A549 (cell line): ENCODE results near the gene PPP1R37. TPM values are rescaled to one million over a fixed set of nuclear protein-coding genes. Genes with fewer than 3 reads are reported as not detected.

Source experiments
- ATAC-seq, 2 experiments: fragments of 200-7000 bp in 1 of 2; fragments of >200 bp in 1 of 2; cut with Nextera tagmentation in 1 of 2; cut with Tn5 transposase in 1 of 2; 3 replicates each; pipeline versions ENCODE4 v1.8.0 to v1.9.1; 2018 to 2020; ENCODE audit warnings: mild to moderate bottlenecking in 1 of 2, moderate library complexity in 1 of 2
- CTCF ChIA-PET: fragments of 300-600 bp; sonication (Branson Sonifier 250); formaldehyde crosslinking; extraction: SDS; loops from one replicate; lab custom pipeline; 2021; ENCODE audit warnings: antibody characterized with exemption, inconsistent platforms; lab: Yijun Ruan, JAX
- POLR2A ChIA-PET: fragments of 350-600 bp; formaldehyde crosslinking; extraction: SDS; loops from one replicate; lab custom pipeline; 2021; ENCODE audit warnings: antibody characterized with exemption, inconsistent platforms; lab: Yijun Ruan, JAX
- DNase-seq, 2 experiments: peaks; one replicate each; pipeline versions ENCODE4 v3.0.0 to v3.0.0-alpha.2; 2011 to 2016; ENCODE audit warnings: low read depth in 1 of 2, low spot score in 1 of 2
- FAIRE-seq: peaks from 2 replicates; lab custom pipeline; 2011; peaks lifted over from hg19 to GRCh38; lab: Jason Lieb, UNC
- H3K27ac ChIP-seq, 2 experiments: fragments of >200 bp; sonication (Bioruptor Twin); formaldehyde crosslinking; 3 replicates each; pipeline ENCODE4 v1.5.1; 2016 to 2017
- H3K4me1 ChIP-seq: fragments of >200 bp; sonication (Bioruptor Twin); formaldehyde crosslinking; 3 replicates; pipeline ENCODE4 v1.6.1; 2016
- H3K4me2 ChIP-seq: fragments of >200 bp; sonication (Bioruptor Twin); formaldehyde crosslinking; 3 replicates; pipeline ENCODE4 v1.6.1; 2016
- H3K4me3 ChIP-seq: fragments of >200 bp; sonication (Bioruptor Twin); formaldehyde crosslinking; 3 replicates; pipeline ENCODE4 v1.5.1; 2016
- H3K9me3 ChIP-seq: fragments of >200 bp; sonication (Bioruptor Twin); formaldehyde crosslinking; 3 replicates; pipeline ENCODE4 v1.6.1; 2016
- ATOH8 ChIP-seq: fragments of 250-450 bp; sonication (Bioruptor Pico); IDR thresholded peaks from 2 replicates; pipeline ENCODE4 v1.5.0; 2020; ENCODE audit warnings: low read depth, mild to moderate bottlenecking, moderate library complexity
- BHLHE40 ChIP-seq: IDR thresholded peaks from 2 replicates; pipeline ENCODE4 v1.6.1; 2012; ENCODE audit warnings: low read depth, low read length, inconsistent platforms
- CBX8 ChIP-seq: fragments of 200-600 bp; sonication (generic); IDR thresholded peaks from 2 replicates; pipeline ENCODE4 v1.6.1; 2016
- CHD4 ChIP-seq: fragments of 200-600 bp; sonication (generic); IDR thresholded peaks from 2 replicates; pipeline ENCODE4 v1.6.1; 2016; ENCODE audit warnings: antibody characterized with exemption, mild to moderate bottlenecking, borderline replicate concordance
- ELK1 ChIP-seq: fragments of 150-350 bp; IDR thresholded peaks from 2 replicates; pipeline ENCODE4 v1.6.1; 2014; ENCODE audit warnings: low read depth, mild to moderate bottlenecking, low read length
- EP300 ChIP-seq, 2 experiments: fragments of >200 bp; sonication (Bioruptor Twin); formaldehyde crosslinking; IDR thresholded peaks; 2 replicates in 1 of 2; 3 replicates in 1 of 2; pipeline ENCODE4 v1.6.1; 2016 to 2017
- FOSB ChIP-seq: fragments of 250-450 bp; sonication (Bioruptor Pico); IDR thresholded peaks from 2 replicates; pipeline ENCODE4 v1.5.0; 2020; ENCODE audit warnings: mild to moderate bottlenecking, moderate library complexity
- FOSL2 ChIP-seq, 2 experiments: fragments of 450-650 bp in 1 of 2; fragments of >200 bp in 1 of 2; sonication (Bioruptor Twin) in 1 of 2; formaldehyde crosslinking; IDR thresholded peaks; 2 replicates each; pipeline versions ENCODE4 v1.5.0 to v1.6.1; 2016 to 2020; ENCODE audit warnings: mild to moderate bottlenecking in 1 of 2, moderate library complexity in 1 of 2
- HDAC2 ChIP-seq: fragments of 200-600 bp; sonication (generic); IDR thresholded peaks from 2 replicates; pipeline ENCODE4 v1.6.1; 2016
- HES2 ChIP-seq: fragments of >200 bp; sonication (Bioruptor Twin); formaldehyde crosslinking; IDR thresholded peaks from 2 replicates; pipeline ENCODE4 v1.6.1; 2016
- HOXB13 ChIP-seq: fragments of 250-450 bp; sonication (Bioruptor Pico); IDR thresholded peaks from 2 replicates; pipeline ENCODE4 v1.5.0; 2020; ENCODE audit warnings: low read depth, mild to moderate bottlenecking, moderate library complexity
- KDM1A ChIP-seq: fragments of 200-600 bp; sonication (generic); IDR thresholded peaks from 2 replicates; pipeline ENCODE4 v1.6.1; 2016; ENCODE audit warnings: low read depth, mild to moderate bottlenecking
- KDM5A ChIP-seq: fragments of 200-600 bp; sonication (generic); IDR thresholded peaks from 2 replicates; pipeline ENCODE4 v1.6.1; 2016; ENCODE audit warnings: antibody characterized with exemption, mild to moderate bottlenecking
- MAFK ChIP-seq: fragments of 450-650 bp; IDR thresholded peaks from 2 replicates; pipeline ENCODE4 v1.6.1; 2014; ENCODE audit not compliant: partially characterized antibody
- NPAS2 ChIP-seq: fragments of 250-450 bp; sonication (Bioruptor Pico); IDR thresholded peaks from 2 replicates; pipeline ENCODE4 v1.8.0; 2022; ENCODE audit warnings: mild to moderate bottlenecking, moderate library complexity, borderline replicate concordance
- PHF8 ChIP-seq: fragments of 200-600 bp; sonication (generic); IDR thresholded peaks from 2 replicates; pipeline ENCODE4 v1.6.1; 2016; ENCODE audit warnings: low read depth, mild to moderate bottlenecking, antibody characterized with exemption, moderate library complexity, borderline replicate concordance
- POLR2AphosphoS2 ChIP-seq: conservative IDR thresholded peaks from 2 replicates; pipeline ENCODE4 v1.6.1; 2012; ENCODE audit warnings: low read length, improper control_type of control experiment, inconsistent platforms
- RCOR1 ChIP-seq: fragments of 150-350 bp; IDR thresholded peaks from 2 replicates; pipeline ENCODE4 v1.6.1; 2014; ENCODE audit warnings: antibody characterized with exemption, low read length, low read depth
- SREBF2 ChIP-seq: fragments of 450-650 bp; IDR thresholded peaks from 2 replicates; pipeline ENCODE4 v1.6.1; 2014; ENCODE audit warnings: mild to moderate bottlenecking, moderate library complexity
- USF2 ChIP-seq: fragments of 450-650 bp; IDR thresholded peaks from 2 replicates; pipeline ENCODE4 v1.6.1; 2014; ENCODE audit warnings: antibody characterized with exemption
- WGBS: methylation state at CpG from one replicate; pipeline ENCODE4 v1.1.6; 2017; ENCODE audit errors: missing lambda C conversion rate; 5-methylcytosine and 5-hydroxymethylcytosine counted together
- polyA plus RNA-seq, 4 experiments: library from polyadenylated mRNA; depleted of rRNA in 3 of 4; stranded (reverse); fragments of >200 nt; fragmentation: RNase III in 1 of 4; extraction: RNeasy Plus Mini Kit Qiagen cat#74134 plus additional on column Dnase treatment in 1 of 4; gene quantifications; 2 replicates in 3 of 4; 3 replicates in 1 of 4; pipeline ENCODE4 v1.2.3, GENCODE V29; 2011 to 2017

PPP1R37 gene
- polyA plus RNA-seq, 2 of the 4 experiments (the other 2 are of a cell fraction): 9.1 to 21.8 TPM

GRCh38 chr19:45170146-45171106 is 77.4 kb downstream of the PPP1R37 start:
- ChIA-PET POLR2A (no interaction called here), CTCF (interaction anchor here (0.7 to 1.8 kb wide), 6 partner anchors 8 to 266 kb away, joined by 3 to 8 read pairs (median 4); partner anchors contain the start of gene BLOC1S3)
- Histone ChIP-seq H3K27ac (no peak overlapping the region), H3K4me2 (no peak overlapping the region), H3K4me3 (no peak overlapping the region), H3K9me3 (no peaks in the 10 kb centered on the region), H3K4me1 (no peaks in the 10 kb centered on the region)
- TF ChIP-seq ATOH8 (no peak), PHF8 (no peak), CBX8 (no peak), MAFK (no peak), SREBF2 (no peak), FOSL2 (IDR thresholded peaks at IDR 0.05) (no peak), FOSL2 (CRISPR knock-in tag; IDR thresholded peaks at IDR 0.05) (no peak)
- ATAC-seq: peak in 1 of 2 experiments; percentile 12; a peak in 1 of 6 replicates
- 67% methylated on average over 16 of the region's 21 CpGs for WGBS
- DNase-seq: no peak
- no peak for FAIRE-seq

GRCh38 chr19:45171211-45171623 is 78.2 kb downstream of the PPP1R37 start:
- no peak for FAIRE-seq

GRCh38 chr19:45172173-45172572 is 79.2 kb downstream of the PPP1R37 start:
- no peak for FAIRE-seq
- no peak for TF ChIP-seq EP300 (IDR thresholded peaks at IDR 0.05)
- no peak for TF ChIP-seq PHF8
- no peak for TF ChIP-seq NPAS2 (CRISPR knock-in tag)
- TF ChIP-seq CHD4: no peak
- no peak for TF ChIP-seq BHLHE40
- TF ChIP-seq CBX8: no peak
- no peak for TF ChIP-seq FOSB (CRISPR knock-in tag)
- TF ChIP-seq POLR2AphosphoS2: no peak
- no peak for TF ChIP-seq ELK1
- no peak for TF ChIP-seq KDM1A
- no peak for TF ChIP-seq HOXB13
- TF ChIP-seq HDAC2: no peak
- TF ChIP-seq RCOR1: no peak
- WGBS: 58% methylated on average over 4 of the region's 4 CpGs
- no peak overlapping the region for H3K4me3 ChIP-seq
- no peak for DNase-seq
- H3K4me1 ChIP-seq: peaks cover 4% of the 10 kb centered on the region; the same call in 1 of the 3 replicates
- POLR2A ChIA-PET: no interaction called here
- CTCF ChIA-PET: interaction anchor here (0.6 to 1.8 kb wide), 4 partner anchors 11 to 47 kb away, joined by 3 to 5 read pairs (median 4); no protein-coding TSS in a partner anchor
- H3K9me3 ChIP-seq: no peaks in the 10 kb centered on the region
- no peak overlapping the region for H3K4me2 ChIP-seq
- no peak overlapping the region; a peak in 1 of 6 replicates for H3K27ac ChIP-seq
- 0 out of 6 replicates have a peak, but pooled peaks of 1 of the 2 experiments have one; percentile 8 for ATAC-seq

More at GRCh38 chr19:45171211-45171623, 78.2 kb downstream of the PPP1R37 start:
- POLR2A ChIA-PET: no interaction called here
- no peak for ATAC-seq
- no peaks in the 10 kb centered on the region; the same call in 2 of the 3 replicates for H3K4me1 ChIP-seq
- no peak for DNase-seq
- H3K4me2 ChIP-seq: no peak overlapping the region
- CTCF ChIA-PET: interaction anchor here (0.7 to 1.8 kb wide), 4 partner anchors 12 to 62 kb away, joined by 3 to 5 read pairs (median 4); no protein-coding TSS in a partner anchor
- H3K27ac ChIP-seq: no peak overlapping the region
- TF ChIP-seq KDM5A (no peak), USF2 (no peak), HES2 (no peak), MAFK (no peak)
- TF ChIP-seq, all 56 proteins: peak for 0
- Histone ChIP-seq H3K9me3 (no peaks in the 10 kb centered on the region), H3K4me3 (no peak overlapping the region)
- WGBS: 63% methylated on average over 7 of the region's 7 CpGs
